ENCODE measurements around the gene NAT14. TPM values are rescaled to one million over a fixed set of nuclear protein-coding genes. Genes with fewer than 3 reads are reported as not detected.
A peak's percentile ranks its signal among the peaks of the same experiment; 100 is the strongest.

NAT14 gene
- polyA plus RNA-seq, 1 of the 3 experiments (the other 2 are of a cell fraction): 89.9 TPM

DNA sequence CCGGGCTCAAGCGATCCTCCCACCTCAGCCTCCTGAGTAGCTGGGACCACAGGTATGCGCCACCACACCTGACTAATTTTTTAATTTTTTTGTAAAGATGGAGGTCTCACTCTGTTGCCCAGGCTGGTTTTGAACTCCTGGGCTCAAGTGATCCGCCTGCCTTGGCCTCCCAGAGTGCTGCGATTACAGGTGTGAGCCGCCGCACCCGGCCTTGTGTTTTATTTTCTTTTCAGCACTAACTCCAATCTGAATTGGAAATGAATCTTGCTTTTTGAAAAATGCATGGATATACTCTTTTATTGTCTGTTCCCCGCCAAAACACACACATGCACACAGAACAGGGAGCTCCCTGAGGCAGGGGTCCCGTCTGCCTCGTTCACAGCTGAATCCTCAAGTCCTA, 22.3 kb upstream of the NAT14 start:
- Histone ChIP-seq H3K4me2 (peak overlapping the region; percentile 81; the same call in 1 of the 2 replicates), H3K27me3 (ENCODE audit: insufficient read depth) (no peaks in the 10 kb centered on the region), H3F3A (replicated peaks; ENCODE audit: insufficient read depth) (peaks cover 23% of the 10 kb centered on the region), H3K4me3 (ENCODE audit: low read depth in 2 of 2, low read length in 1 of 2) (no peak overlapping the region), H3K27ac (ENCODE audit: low read depth in 2 of 2, low read length in 1 of 2) (no peak overlapping the region), H3K36me3 (replicated peaks in 1 of 2; ENCODE audit: control insufficient read depth in 1 of 2, insufficient read depth in 2 of 2, low read length in 1 of 2) (no peaks in the 10 kb centered on the region), H3K9me2 (no peaks in the 10 kb centered on the region), H3K79me2 (ENCODE audit: insufficient read depth) (peaks cover 12% of the 10 kb centered on the region; the same call in 1 of the 2 replicates), H3K4me1 (ENCODE audit: control insufficient read depth in 1 of 2, insufficient read depth in 2 of 2, low read depth in 1 of 2, low read length in 1 of 2) (peaks cover 12 to 18% of the 10 kb centered on the region in 2 experiments; a peak in 2 of 4 replicates), H3K9me3 (no peaks in the 10 kb centered on the region), H4K20me1 (ENCODE audit: insufficient read depth) (no peaks in the 10 kb centered on the region), H2AFZ (ENCODE audit: low read depth) (no peak overlapping the region), H3K9ac (no peak overlapping the region)
- no peak for DNase-seq
- 95% methylated on average over 11 of the region's 11 CpGs for WGBS (ENCODE audit: low lambda C conversion rate)
- TF ChIP-seq GATA2 (CRISPR knock-in tag; IDR thresholded peaks at IDR 0.05) (no peak), MEF2A (IDR thresholded peaks at IDR 0.05; ENCODE audit: borderline replicate concordance, low read depth) (no peak), RFX5 (IDR thresholded peaks at IDR 0.05; ENCODE audit: low read length) (no peak), RAD21 (IDR thresholded peaks at IDR 0.05; ENCODE audit: low read length) (no peak), CHD2 (IDR thresholded peaks at IDR 0.05; ENCODE audit: low read length, partially characterized antibody) (no peak)
- ChIA-PET POLR2A (no interaction called here), CTCF (interaction anchor here (0.6 to 1.4 kb wide), 3 partner anchors 9 to 361 kb away, joined by 3 to 8 read pairs (median 5); no protein-coding TSS in a partner anchor)

GRCh38 chr19:55463583-55464031, 21.4 kb upstream of the NAT14 start:
- TF ChIP-seq JUND (IDR thresholded peaks at IDR 0.05) (no peak), RCOR1 (IDR thresholded peaks at IDR 0.05; ENCODE audit: low read length) (no peak), SMC3 (IDR thresholded peaks at IDR 0.05; ENCODE audit: low read depth, low read length) (no peak), FOSL2 (IDR thresholded peaks at IDR 0.05; ENCODE audit: borderline replicate concordance, low read depth) (no peak), RAD21 (IDR thresholded peaks at IDR 0.05; ENCODE audit: low read length) (no peak), CTCF (IDR thresholded peaks at IDR 0.05) (no peak), GABPA (IDR thresholded peaks at IDR 0.05; ENCODE audit: low read depth) (no peak), EZH2phosphoT487 (IDR thresholded peaks at IDR 0.05; ENCODE audit: borderline replicate concordance, low read depth) (no peak), TCF12 (IDR thresholded peaks at IDR 0.05) (no peak), YY1 (IDR thresholded peaks at IDR 0.05; ENCODE audit: low read depth) (no peak), POLR2AphosphoS5 (IDR thresholded peaks at IDR 0.05; ENCODE audit: low read depth, low read length) (no peak), TEAD4 (IDR thresholded peaks at IDR 0.05; ENCODE audit: borderline replicate concordance, insufficient read depth) (no peak), SIN3A (IDR thresholded peaks at IDR 0.05; ENCODE audit: borderline replicate concordance, low read depth, low read length) (no peak)
- TF ChIP-seq, protein P1, sequence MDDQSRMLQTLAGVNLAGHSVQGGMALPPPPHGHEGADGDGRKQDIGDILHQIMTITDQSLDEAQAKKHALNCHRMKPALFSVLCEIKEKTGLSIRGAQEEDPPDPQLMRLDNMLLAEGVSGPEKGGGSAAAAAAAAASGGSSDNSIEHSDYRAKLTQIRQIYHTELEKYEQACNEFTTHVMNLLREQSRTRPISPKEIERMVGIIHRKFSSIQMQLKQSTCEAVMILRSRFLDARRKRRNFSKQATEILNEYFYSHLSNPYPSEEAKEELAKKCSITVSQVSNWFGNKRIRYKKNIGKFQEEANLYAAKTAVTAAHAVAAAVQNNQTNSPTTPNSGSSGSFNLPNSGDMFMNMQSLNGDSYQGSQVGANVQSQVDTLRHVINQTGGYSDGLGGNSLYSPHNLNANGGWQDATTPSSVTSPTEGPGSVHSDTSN (IDR thresholded peaks at IDR 0.05): no peak
- TF ChIP-seq, protein P2, sequence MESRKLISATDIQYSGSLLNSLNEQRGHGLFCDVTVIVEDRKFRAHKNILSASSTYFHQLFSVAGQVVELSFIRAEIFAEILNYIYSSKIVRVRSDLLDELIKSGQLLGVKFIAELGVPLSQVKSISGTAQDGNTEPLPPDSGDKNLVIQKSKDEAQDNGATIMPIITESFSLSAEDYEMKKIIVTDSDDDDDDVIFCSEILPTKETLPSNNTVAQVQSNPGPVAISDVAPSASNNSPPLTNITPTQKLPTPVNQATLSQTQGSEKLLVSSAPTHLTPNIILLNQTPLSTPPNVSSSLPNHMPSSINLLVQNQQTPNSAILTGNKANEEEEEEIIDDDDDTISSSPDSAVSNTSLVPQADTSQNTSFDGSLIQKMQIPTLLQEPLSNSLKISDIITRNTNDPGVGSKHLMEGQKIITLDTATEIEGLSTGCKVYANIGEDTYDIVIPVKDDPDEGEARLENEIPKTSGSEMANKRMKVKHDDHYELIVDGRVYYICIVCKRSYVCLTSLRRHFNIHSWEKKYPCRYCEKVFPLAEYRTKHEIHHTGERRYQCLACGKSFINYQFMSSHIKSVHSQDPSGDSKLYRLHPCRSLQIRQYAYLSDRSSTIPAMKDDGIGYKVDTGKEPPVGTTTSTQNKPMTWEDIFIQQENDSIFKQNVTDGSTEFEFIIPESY (IDR thresholded peaks at IDR 0.05; ENCODE audit: borderline replicate concordance, low read depth): no peak
- Histone ChIP-seq H3K27me3 (ENCODE audit: insufficient read depth) (no peaks in the 10 kb centered on the region), H4K20me1 (ENCODE audit: insufficient read depth) (no peaks in the 10 kb centered on the region), H3K9me3 (no peaks in the 10 kb centered on the region), H3K27ac (ENCODE audit: low read depth in 2 of 2, low read length in 1 of 2) (no peak overlapping the region), H3F3A (replicated peaks; ENCODE audit: insufficient read depth) (peaks cover 23% of the 10 kb centered on the region), H3K4me1 (ENCODE audit: control insufficient read depth in 1 of 2, insufficient read depth in 2 of 2, low read depth in 1 of 2, low read length in 1 of 2) (peaks cover 12 to 16% of the 10 kb centered on the region in 2 experiments; a peak in 2 of 4 replicates), H3K9ac (no peak overlapping the region), H3K4me3 (ENCODE audit: low read depth in 2 of 2, low read length in 1 of 2) (no peak overlapping the region), H3K4me2 (no peak overlapping the region), H3K36me3 (replicated peaks in 1 of 2; ENCODE audit: control insufficient read depth in 1 of 2, insufficient read depth in 2 of 2, low read length in 1 of 2) (no peaks in the 10 kb centered on the region), H2AFZ (ENCODE audit: low read depth) (no peak overlapping the region), H3K79me2 (ENCODE audit: insufficient read depth) (peaks cover 12% of the 10 kb centered on the region; the same call in 1 of the 2 replicates), H3K9me2 (no peaks in the 10 kb centered on the region)
- no peak for DNase-seq
- whole genome bisulfite sequencing (ENCODE audit: low lambda C conversion rate): 70% methylated on average over 12 of the region's 15 CpGs
- CTCF ChIA-PET: interaction anchor here (0.5 to 1.4 kb wide), 3 partner anchors 10 to 40 kb away, joined by 3 to 8 read pairs (median 5); no protein-coding TSS in a partner anchor
- POLR2A ChIA-PET: no interaction called here

Data from SK-N-SH (cell line).